ENCODE measurements around the gene RANGRF. TPM values are rescaled to one million over a fixed set of nuclear protein-coding genes. Genes with fewer than 3 reads are reported as not detected.

RANGRF gene
- total and polyA plus RNA-seq, 4 donors, result 6.9 to 19.9 (median 8.9) TPM

- no peak for TF ChIP-seq TAF1 (conservative IDR thresholded peaks at IDR 0.05)
- no peak for TF ChIP-seq HNF4G (IDR thresholded peaks at IDR 0.05)
- no peak for TF ChIP-seq FOXA1 (IDR thresholded peaks at IDR 0.05)
- no peak for TF ChIP-seq SP1 (IDR thresholded peaks at IDR 0.05)
- no peak for TF ChIP-seq FOXA2 (IDR thresholded peaks at IDR 0.05)
- no peak for TF ChIP-seq NR2F2 (IDR thresholded peaks at IDR 0.05)
- TF ChIP-seq GABPA (IDR thresholded peaks at IDR 0.05 in 1 of 2, conservative IDR thresholded peaks at IDR 0.05 in 1 of 2), result no peak
- TF ChIP-seq MAX (IDR thresholded peaks at IDR 0.05), result no peak
- no peak for TF ChIP-seq REST (IDR thresholded peaks at IDR 0.05)
- Histone ChIP-seq H3K36me3 (ENCODE audit: control insufficient read depth in 4 of 4, insufficient read depth in 3 of 4, low read depth in 1 of 4, low read length in 3 of 4) (no peaks in the 10 kb centered on the region), H3K4me3 (ENCODE audit: low read depth in 1 of 3, low read length in 3 of 3) (no peak overlapping the region), H3K27me3 (ENCODE audit: control insufficient read depth in 4 of 4, insufficient read depth in 4 of 4, low read length in 3 of 4) (no peaks in the 10 kb centered on the region), H3K9ac (ENCODE audit: low read depth in 1 of 2, low read length in 2 of 2) (no peak overlapping the region), H3K4me1 (ENCODE audit: control insufficient read depth in 4 of 4, insufficient read depth in 4 of 4, low read length in 3 of 4) (peaks cover 8 to 36% (median 32%) of the 10 kb centered on the region in 4 donors), H3K9me3 (ENCODE audit: control insufficient read depth in 4 of 4, low read length in 3 of 4) (no peaks in the 10 kb centered on the region), H3K27ac (ENCODE audit: low read depth in 1 of 2, low read length in 2 of 2) (no peak overlapping the region)
- DNase-seq (ENCODE audit: low spot score), result no peak
- WGBS, result 86% methylated on average over 4 of the region's 4 CpGs
Measured at GRCh38 chr17:8283356-8283755, 5.1 kb upstream of the RANGRF start.

- no peaks in the 10 kb centered on the region for H3K36me3 ChIP-seq (ENCODE audit: control insufficient read depth in 4 of 4, insufficient read depth in 3 of 4, low read depth in 1 of 4, low read length in 3 of 4)
- peaks cover 8 to 43% (median 35%) of the 10 kb centered on the region in 4 donors for H3K4me1 ChIP-seq (ENCODE audit: control insufficient read depth in 4 of 4, insufficient read depth in 4 of 4, low read length in 3 of 4)
- no peaks in the 10 kb centered on the region for H3K27me3 ChIP-seq (ENCODE audit: control insufficient read depth in 4 of 4, insufficient read depth in 4 of 4, low read length in 3 of 4)
- DNase-seq (ENCODE audit: low spot score), result no peak
- no peaks in the 10 kb centered on the region for H3K9me3 ChIP-seq (ENCODE audit: control insufficient read depth in 4 of 4, low read length in 3 of 4)
- TF ChIP-seq FOXA2 (IDR thresholded peaks at IDR 0.05) (no peak), EGR1 (IDR thresholded peaks at IDR 0.05; ENCODE audit: low read depth in 2 of 2) (no peak), JUND (IDR thresholded peaks at IDR 0.05) (no peak), REST (IDR thresholded peaks at IDR 0.05) (no peak), SP1 (IDR thresholded peaks at IDR 0.05) (no peak), GABPA (IDR thresholded peaks at IDR 0.05 in 1 of 2, conservative IDR thresholded peaks at IDR 0.05 in 1 of 2) (no peak), TAF1 (conservative IDR thresholded peaks at IDR 0.05) (no peak), CTCF (IDR thresholded peaks at IDR 0.05; ENCODE audit: low read depth, low read length, missing input control) (no peak), NR2F2 (IDR thresholded peaks at IDR 0.05) (no peak), RAD21 (IDR thresholded peaks at IDR 0.05) (no peak), FOXA1 (IDR thresholded peaks at IDR 0.05) (no peak), HNF4A (conservative IDR thresholded peaks at IDR 0.05) (no peak), ATF3 (IDR thresholded peaks at IDR 0.05) (no peak), ZBTB33 (IDR thresholded peaks at IDR 0.05) (no peak)
- H3K9ac ChIP-seq (ENCODE audit: low read depth in 1 of 2, low read length in 2 of 2), result no peak overlapping the region
- 94% methylated on average over 4 of the region's 4 CpGs for WGBS
- H3K4me3 ChIP-seq (ENCODE audit: low read depth in 1 of 3, low read length in 3 of 3), result no peak overlapping the region
- no peak overlapping the region for H3K27ac ChIP-seq (ENCODE audit: low read depth in 1 of 2, low read length in 2 of 2)
Measured at GRCh38 chr17:8284126-8284525, 4.3 kb upstream of the RANGRF start.

All from liver (tissue), 9 donors.